Calu3 (cell line): ENCODE data around the gene ABRACL. TPM values are rescaled to one million over a fixed set of nuclear protein-coding genes. Genes with fewer than 3 reads are reported as not detected.
A peak's percentile ranks its signal among the peaks of the same experiment; 100 is the strongest.
"Not testable (repeated sequence)": the region's sequence is repeated elsewhere in the genome, so short reads cannot be mapped to it uniquely, and the experiment has no call there.

Experiments used
- BruUV-seq: library from RNA; stranded (reverse); fragments of 400-500 nt; replicated peaks from 2 replicates; lab custom pipeline; 2021; lab: Mats Ljungman, UMichigan
- CTCF ChIA-PET: fragments of 300-600 bp; sonication (Branson Sonifier 250); formaldehyde crosslinking; loops from one replicate; lab custom pipeline; 2022; ENCODE audit warnings: antibody characterized with exemption; lab: Charles Lee
- DNase-seq: peaks from one replicate; pipeline ENCODE4 v3.0.0; 2022
- H3K27ac Mint-ChIP-seq: one replicate; pipeline ENCODE4 v1.8.0; 2022; ENCODE audit warnings: mixed read lengths; ENCODE audit not compliant: unreplicated experiment
- H3K27me3 Mint-ChIP-seq: one replicate; pipeline ENCODE4 v1.8.0; 2022; ENCODE audit warnings: mixed read lengths; ENCODE audit not compliant: unreplicated experiment
- H3K36me3 Mint-ChIP-seq: one replicate; pipeline ENCODE4 v1.8.0; 2022; ENCODE audit warnings: mild to moderate bottlenecking, moderate library complexity, mixed read lengths; ENCODE audit not compliant: insufficient read depth, unreplicated experiment
- H3K4me1 Mint-ChIP-seq: one replicate; pipeline ENCODE4 v1.8.0; 2022; ENCODE audit warnings: mild to moderate bottlenecking, low read depth, mixed read lengths; ENCODE audit not compliant: unreplicated experiment
- H3K4me3 Mint-ChIP-seq: one replicate; pipeline ENCODE4 v1.8.0; 2022; ENCODE audit warnings: mild to moderate bottlenecking, low read depth, moderate library complexity, mixed read lengths; ENCODE audit not compliant: unreplicated experiment
- H3K9me3 Mint-ChIP-seq: one replicate; pipeline ENCODE4 v1.8.0; 2022; ENCODE audit warnings: low read depth, mixed read lengths; ENCODE audit not compliant: unreplicated experiment
- CTCF ChIP-seq: fragments of 200-600 bp; IDR thresholded peaks from one replicate; pipeline ENCODE4 v1.8.0; 2022; ENCODE audit warnings: antibody characterized with exemption; ENCODE audit not compliant: unreplicated experiment
- intact Hi-C: fragments of 100-400 bp; cut with micrococcal nuclease; formaldehyde crosslinking; loops from one replicate; pipeline ENCODE4 v1.10.0; 2022; ENCODE audit not compliant: unreplicated experiment
- total RNA-seq: library from RNA; stranded (reverse); gene quantifications from 2 replicates; pipeline ENCODE4 v1.2.3, GENCODE V29; 2022

The ABRACL gene
- total RNA-seq, 1 experiment from 2014 or later = 40.4 TPM

DNA sequence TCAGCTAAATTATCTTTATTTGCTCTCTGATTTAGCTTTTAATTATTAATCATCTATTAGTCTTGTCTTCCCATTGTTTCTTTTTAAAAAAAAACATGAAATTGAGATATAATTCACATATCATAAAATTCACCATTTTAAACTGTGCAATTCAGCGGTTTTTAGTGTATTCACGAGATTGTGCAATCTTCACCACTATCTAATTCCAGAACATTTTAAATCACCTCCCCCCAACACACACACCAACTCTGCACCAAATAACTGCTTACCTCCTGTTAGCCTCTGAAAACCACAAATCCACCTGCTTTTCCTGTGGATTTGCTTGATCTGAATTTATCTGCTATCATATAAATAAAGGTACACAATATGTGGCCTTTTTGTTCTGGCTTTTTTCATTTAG lies 8.8 kb upstream of the ABRACL start:
- H3K27me3 Mint-ChIP-seq = no peaks in the 10 kb centered on the region
- CTCF ChIA-PET = no interaction called here
- intact Hi-C loops = no loop called here
- H3K9me3 Mint-ChIP-seq = no peaks in the 10 kb centered on the region
- BruUV-seq = no TSS peak
- no peak for TF ChIP-seq CTCF
- no peak for DNase-seq
- H3K4me1 Mint-ChIP-seq = no peaks in the 10 kb centered on the region
- no peaks in the 10 kb centered on the region for H3K36me3 Mint-ChIP-seq
- H3K27ac Mint-ChIP-seq = no peak overlapping the region
- H3K4me3 Mint-ChIP-seq = no peak overlapping the region

- TF ChIP-seq CTCF = no peak
- DNase-seq = no peak
- intact Hi-C loops = no loop called here
These were observed 7.9 kb upstream of the ABRACL start for GRCh38 chr6:139020689-139021088.

DNA sequence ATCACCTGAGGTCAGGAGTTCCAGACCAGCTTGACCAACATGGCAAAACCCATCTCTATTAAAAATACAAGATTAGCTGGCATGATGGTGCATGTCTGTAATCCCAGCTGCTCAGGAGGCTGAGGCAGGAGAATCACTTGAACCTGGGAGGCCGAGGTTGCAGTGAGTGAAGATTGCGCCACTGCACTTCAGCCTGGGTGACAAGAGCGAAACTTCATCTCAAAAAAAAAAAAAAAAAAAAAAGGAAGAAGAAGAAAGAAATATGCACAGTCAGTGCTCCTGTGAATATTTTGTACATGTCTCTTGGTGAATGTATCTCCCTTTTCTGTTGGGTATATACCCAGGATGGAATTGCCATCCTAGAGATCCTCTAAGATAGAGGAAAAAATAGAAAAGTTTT lies 3.1 kb upstream of the ABRACL start:
- intact Hi-C loops = loop anchor here (5.0 kb wide), 1 partner anchor 38 kb away; the partner anchor contains the start of gene REPS1
- DNase-seq, H3K4me3 Mint-ChIP-seq, BruUV-seq, H3K27ac Mint-ChIP-seq, H3K27me3 Mint-ChIP-seq, CTCF ChIA-PET, H3K9me3 Mint-ChIP-seq, H3K4me1 Mint-ChIP-seq: not testable (repeated sequence)
- peaks cover 19% of the 10 kb centered on the region for H3K36me3 Mint-ChIP-seq

More at GRCh38 chr6:139020689-139021088, 7.9 kb upstream of the ABRACL start:
- H3K27me3 Mint-ChIP-seq = no peaks in the 10 kb centered on the region
- BruUV-seq = no TSS peak
- H3K9me3 Mint-ChIP-seq = no peaks in the 10 kb centered on the region
- H3K4me3 Mint-ChIP-seq = no peak overlapping the region
- no peaks in the 10 kb centered on the region for H3K4me1 Mint-ChIP-seq
- no peaks in the 10 kb centered on the region for H3K36me3 Mint-ChIP-seq
- no peak overlapping the region for H3K27ac Mint-ChIP-seq
- CTCF ChIA-PET = no interaction called here

- no peak for TF ChIP-seq CTCF
- peak; percentile 24 for DNase-seq
- no TSS peak for BruUV-seq
- Mint-ChIP-seq H3K36me3 (peaks cover 19% of the 10 kb centered on the region), H3K27me3 (no peaks in the 10 kb centered on the region), H3K27ac (peak overlapping the region; percentile 87), H3K9me3 (no peaks in the 10 kb centered on the region), H3K4me1 (peaks cover 15% of the 10 kb centered on the region), H3K4me3 (no peak overlapping the region)
- intact Hi-C loops = loop anchor here (5.0 kb wide), 1 partner anchor 40 kb away; the partner anchor contains the start of gene REPS1
- CTCF ChIA-PET = interaction anchor here (0.6 kb wide), 1 partner anchor 12 kb away, joined by 4 read pairs; no protein-coding TSS in a partner anchor
These were observed 844 bp upstream of the ABRACL start for GRCh38 chr6:139027620-139028182.

- CTCF ChIA-PET = no interaction called here
- DNase-seq = no peak
- H3K27me3 Mint-ChIP-seq = no peaks in the 10 kb centered on the region
- peaks cover 20% of the 10 kb centered on the region for H3K4me1 Mint-ChIP-seq
- H3K4me3 Mint-ChIP-seq = no peak overlapping the region
- TF ChIP-seq CTCF = no peak
- peaks cover 19% of the 10 kb centered on the region for H3K36me3 Mint-ChIP-seq
- BruUV-seq = TSS peak; percentile 81
- intact Hi-C loops = loop anchor here (5.0 kb wide), 1 partner anchor 41 kb away; the partner anchor contains the start of gene REPS1
- H3K27ac Mint-ChIP-seq = peak overlapping the region; percentile 87
- H3K9me3 Mint-ChIP-seq = no peaks in the 10 kb centered on the region
These were observed 309 bp upstream of the ABRACL start for GRCh38 chr6:139028215-139028657.
